Neural cell (in vitro differentiated cells): ENCODE measurements around the gene MRTFA. TPM values are rescaled to one million over a fixed set of nuclear protein-coding genes. Genes with fewer than 3 reads are reported as not detected.

Experiments used
- H2AFZ ChIP-seq: fragments of 200-600, 300-800 bp; sonication (generic), shearing (Covaris generic); 2 replicates; pipeline ENCODE4 v1.6.0; 2014; ENCODE audit warnings: low read depth, mild to moderate bottlenecking, antibody characterized with exemption, low read length, moderate library complexity
- H3F3A ChIP-seq: fragments of 200-600 bp; shearing (Covaris generic); 2 replicates; pipeline ENCODE4 v1.6.1; 2016; ENCODE audit warnings: mild to moderate bottlenecking, moderate library complexity, mixed read lengths, antibody characterized with exemption, low read length; ENCODE audit not compliant: insufficient read depth, poor library complexity, severe bottlenecking
- H3K27ac ChIP-seq: fragments of 200-600, 300-800 bp; sonication (generic), shearing (Covaris generic); 2 replicates; pipeline ENCODE4 v1.5.1; 2014; ENCODE audit warnings: mild to moderate bottlenecking, low read length, moderate library complexity
- H3K27me3 ChIP-seq: fragments of 300-800, 200-600 bp; sonication (generic), shearing (Covaris generic); 2 replicates; pipeline ENCODE4 v1.6.0; 2014; ENCODE audit warnings: mild to moderate bottlenecking, low read depth, low read length, moderate library complexity; ENCODE audit not compliant: insufficient read depth
- H3K36me3 ChIP-seq: fragments of 300-800, 200-600 bp; sonication (generic), shearing (Covaris generic); 2 replicates; pipeline ENCODE4 v1.5.1; 2014; ENCODE audit warnings: mild to moderate bottlenecking, antibody characterized with exemption, low read length, moderate library complexity; ENCODE audit not compliant: insufficient read depth
- H3K4me2 ChIP-seq: fragments of 300-800, 200-600 bp; sonication (generic), shearing (Covaris generic); 2 replicates; pipeline ENCODE4 v1.6.0; 2014; ENCODE audit warnings: mild to moderate bottlenecking, low read length
- H3K4me3 ChIP-seq: fragments of 300-800, 200-600 bp; sonication (generic), shearing (Covaris generic); 2 replicates; pipeline ENCODE4 v1.5.1; 2014; ENCODE audit warnings: mild to moderate bottlenecking, low read length, moderate library complexity
- H3K79me2 ChIP-seq: fragments of 200-600 bp; shearing (Covaris generic); replicated peaks from 2 replicates; pipeline ENCODE4 v1.6.0; 2014; ENCODE audit warnings: mild to moderate bottlenecking, low read length, moderate library complexity; ENCODE audit not compliant: insufficient read depth
- H3K9ac ChIP-seq: fragments of 300-800, 200-600 bp; sonication (generic), shearing (Covaris generic); 2 replicates; pipeline ENCODE4 v1.6.1; 2016; ENCODE audit warnings: mild to moderate bottlenecking, low read length, mixed read lengths
- H3K9me2 ChIP-seq: fragments of 200-600 bp; shearing (Covaris generic); 2 replicates; pipeline ENCODE4 v1.6.1; 2016; ENCODE audit warnings: mild to moderate bottlenecking, low read length, mixed read lengths; ENCODE audit not compliant: insufficient read depth
- H3K9me3 ChIP-seq: fragments of 200-600, 300-800 bp; sonication (generic), shearing (Covaris generic); 2 replicates; pipeline ENCODE4 v1.6.1; 2016; ENCODE audit warnings: mild to moderate bottlenecking, mixed run types, low read length, moderate library complexity, mixed read lengths
- H4K20me1 ChIP-seq: fragments of 200-600 bp; shearing (Covaris generic); 2 replicates; pipeline ENCODE4 v1.6.1; 2016; ENCODE audit warnings: mild to moderate bottlenecking, mixed run types; ENCODE audit not compliant: insufficient read depth
- CTCF ChIP-seq: fragments of 450-650 bp; IDR thresholded peaks from 2 replicates; pipeline ENCODE4 v1.5.1; 2014; ENCODE audit warnings: antibody characterized with exemption, mild to moderate bottlenecking, moderate library complexity; ENCODE audit not compliant: poor library complexity, severe bottlenecking
- EP300 ChIP-seq: fragments of 450-650 bp; conservative IDR thresholded peaks from 2 replicates; pipeline ENCODE4 v1.6.1; 2014; ENCODE audit warnings: antibody characterized with exemption, mild to moderate bottlenecking, moderate library complexity; ENCODE audit not compliant: poor library complexity, severe bottlenecking
- EZH2 ChIP-seq: fragments of 200-600, 300-800 bp; shearing (Covaris generic), sonication (generic); IDR thresholded peaks from 2 replicates; pipeline ENCODE4 v1.6.1; 2014; ENCODE audit warnings: antibody characterized with exemption, low read length, borderline replicate concordance, mild to moderate bottlenecking; ENCODE audit not compliant: insufficient read depth, poor library complexity, severe bottlenecking
- MXI1 ChIP-seq: fragments of 450-650 bp; conservative IDR thresholded peaks from 2 replicates; pipeline ENCODE4 v1.6.1; 2014; ENCODE audit warnings: antibody characterized with exemption, mild to moderate bottlenecking; ENCODE audit not compliant: poor library complexity, severe bottlenecking
- POLR2AphosphoS5 ChIP-seq: IDR thresholded peaks from 2 replicates; pipeline ENCODE4 v1.6.1; 2012
- RAD21 ChIP-seq: fragments of 450-650 bp; conservative IDR thresholded peaks from 2 replicates; pipeline ENCODE4 v1.6.1; 2014; ENCODE audit warnings: antibody characterized with exemption, mild to moderate bottlenecking, moderate library complexity
- REST ChIP-seq: IDR thresholded peaks from 2 replicates; pipeline ENCODE4 v1.6.1; 2012; ENCODE audit warnings: borderline replicate concordance
- SMC3 ChIP-seq: fragments of 450-650 bp; conservative IDR thresholded peaks from 2 replicates; pipeline ENCODE4 v1.6.1; 2014; ENCODE audit warnings: antibody characterized with exemption, mild to moderate bottlenecking, moderate library complexity; ENCODE audit not compliant: poor library complexity
- TAF1 ChIP-seq: IDR thresholded peaks from 2 replicates; pipeline ENCODE4 v1.6.1; 2012; ENCODE audit warnings: low read depth
- polyA plus RNA-seq: library from polyadenylated mRNA; depleted of rRNA; stranded (reverse); fragments of >200 nt; gene quantifications from 2 replicates; pipeline ENCODE4 v1.2.3, GENCODE V29; 2014

The MRTFA gene
- polyA plus RNA-seq, 1 donor from 2014 or later: 19.3 TPM

GRCh38 chr22:40432625-40433024, 203.9 kb downstream of the MRTFA start:
- Histone ChIP-seq H3K9ac (no peak overlapping the region), H3K27me3 (no peaks in the 10 kb centered on the region), H4K20me1 (peaks cover 4% of the 10 kb centered on the region), H3K4me3 (no peak overlapping the region), H3F3A (no peaks in the 10 kb centered on the region), H3K36me3 (no peaks in the 10 kb centered on the region), H3K4me2 (no peak overlapping the region), H3K79me2 (no peaks in the 10 kb centered on the region), H2AFZ (no peak overlapping the region), H3K9me2 (no peaks in the 10 kb centered on the region), H3K27ac (no peak overlapping the region), H3K9me3 (no peaks in the 10 kb centered on the region)
- no peak for TF ChIP-seq RAD21
- no peak for TF ChIP-seq MXI1
- TF ChIP-seq SMC3: no peak
- no peak for TF ChIP-seq REST
- TF ChIP-seq TAF1: no peak
- no peak for TF ChIP-seq EZH2
- TF ChIP-seq CTCF: no peak
- TF ChIP-seq POLR2AphosphoS5: no peak
- no peak for TF ChIP-seq EP300

- no peak overlapping the region for H2AFZ ChIP-seq
- no peaks in the 10 kb centered on the region for H3K79me2 ChIP-seq
- H4K20me1 ChIP-seq: peaks cover 4% of the 10 kb centered on the region
- H3K36me3 ChIP-seq: no peaks in the 10 kb centered on the region
- no peak overlapping the region for H3K9ac ChIP-seq
- no peaks in the 10 kb centered on the region for H3K27me3 ChIP-seq
- no peaks in the 10 kb centered on the region for H3F3A ChIP-seq
- H3K9me3 ChIP-seq: no peaks in the 10 kb centered on the region
- TF ChIP-seq TAF1: no peak
- TF ChIP-seq SMC3: no peak
- no peak for TF ChIP-seq MXI1
- no peak for TF ChIP-seq CTCF
- TF ChIP-seq POLR2AphosphoS5: no peak
- TF ChIP-seq REST: no peak
- no peak for TF ChIP-seq EZH2
- no peak for TF ChIP-seq EP300
- TF ChIP-seq RAD21: no peak
- H3K9me2 ChIP-seq: no peaks in the 10 kb centered on the region
- no peak overlapping the region for H3K27ac ChIP-seq
- H3K4me3 ChIP-seq: no peak overlapping the region
- no peak overlapping the region for H3K4me2 ChIP-seq
Observed at GRCh38 chr22:40432157-40432556, 204.4 kb downstream of the MRTFA start.
